ENCODE measurements around the gene IFNL1.

IFNL1 gene

DNA sequence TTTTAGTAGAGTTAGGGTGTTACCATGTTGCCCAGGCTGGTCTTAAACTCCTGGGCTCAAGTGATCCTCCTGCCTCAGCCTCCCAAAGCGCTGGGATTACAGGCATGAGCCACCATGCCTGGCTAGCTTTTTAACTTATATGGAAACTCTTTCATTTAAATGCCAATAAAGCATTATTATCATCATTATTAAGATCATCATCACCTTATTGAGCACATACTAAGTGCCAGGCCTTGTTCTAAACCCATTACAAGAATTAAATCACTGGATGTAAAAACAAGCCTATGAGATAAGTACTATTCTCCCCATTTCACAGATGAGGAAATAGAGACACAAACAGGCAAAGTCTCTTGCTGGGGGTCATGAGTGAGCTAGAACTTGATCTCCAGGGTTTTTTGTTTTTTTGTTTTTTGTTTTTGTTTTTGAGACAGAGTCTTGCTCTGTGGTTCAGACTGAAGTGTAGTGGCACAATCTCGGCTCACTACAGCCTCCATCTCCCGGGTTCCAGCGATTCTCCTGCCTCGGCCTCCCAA is 38.3 kb downstream of the IFNL1 start:
- DNase-seq = no peak

DNA sequence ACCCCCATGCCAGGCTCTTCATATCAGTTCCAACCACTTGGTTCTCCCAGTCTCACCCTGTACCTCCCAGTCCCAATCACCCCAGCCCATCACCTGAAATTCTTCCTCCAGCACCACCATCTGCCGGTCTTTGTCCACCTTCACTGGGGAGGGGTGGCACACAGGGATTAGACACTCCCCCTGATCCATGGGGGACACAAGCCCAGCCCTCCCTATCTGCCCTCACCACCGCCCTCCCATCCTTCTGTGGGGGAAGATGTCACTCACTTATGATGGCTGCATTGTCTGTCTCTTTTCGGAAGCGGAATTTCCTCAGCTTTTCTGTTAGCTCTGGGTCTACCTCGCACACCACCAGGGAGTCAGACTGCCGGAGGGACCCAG is 39.0 kb downstream of the IFNL1 start:
- DNase-seq = peak; percentile 42 to 44 (median 43)

DNA sequence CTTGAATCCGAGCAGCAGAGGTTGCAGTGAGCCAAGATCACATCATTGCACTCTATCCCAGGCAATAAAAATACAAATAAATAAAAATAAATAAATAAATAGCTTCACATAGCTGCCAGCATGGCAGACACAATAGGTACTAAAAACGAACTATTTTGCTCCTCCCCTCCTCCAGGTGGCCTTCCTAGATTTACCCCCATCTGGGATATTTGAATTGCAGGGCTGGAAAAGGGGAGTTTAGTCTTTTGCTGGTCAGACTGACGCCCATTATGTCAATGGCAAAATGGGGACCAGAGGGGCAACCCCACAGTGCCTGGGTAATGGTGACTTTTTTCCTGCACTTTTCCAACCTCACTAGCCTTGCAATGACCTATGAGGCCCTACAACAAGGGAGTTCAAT is 40.3 kb downstream of the IFNL1 start:
- DNase-seq = no peak

DNA sequence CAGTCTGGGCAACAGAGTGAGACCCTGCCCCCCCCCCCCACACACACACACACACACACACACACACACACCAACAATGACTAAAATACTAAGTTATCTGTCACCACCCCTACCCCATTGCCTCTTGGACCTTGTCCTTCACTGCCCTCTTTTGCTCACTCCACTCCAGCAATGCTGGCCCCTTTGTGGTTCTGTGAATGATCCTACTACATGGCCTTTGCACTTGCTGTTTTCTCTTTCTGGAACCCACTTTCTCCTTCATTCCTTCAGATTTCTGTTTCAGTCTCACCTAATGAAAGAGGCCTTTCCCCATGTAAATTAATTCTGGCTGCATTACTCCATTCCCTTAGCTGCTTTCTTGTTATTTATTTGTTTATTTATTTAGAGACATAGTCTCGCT is 43.5 kb downstream of the IFNL1 start:
- DNase-seq = no peak

DNA sequence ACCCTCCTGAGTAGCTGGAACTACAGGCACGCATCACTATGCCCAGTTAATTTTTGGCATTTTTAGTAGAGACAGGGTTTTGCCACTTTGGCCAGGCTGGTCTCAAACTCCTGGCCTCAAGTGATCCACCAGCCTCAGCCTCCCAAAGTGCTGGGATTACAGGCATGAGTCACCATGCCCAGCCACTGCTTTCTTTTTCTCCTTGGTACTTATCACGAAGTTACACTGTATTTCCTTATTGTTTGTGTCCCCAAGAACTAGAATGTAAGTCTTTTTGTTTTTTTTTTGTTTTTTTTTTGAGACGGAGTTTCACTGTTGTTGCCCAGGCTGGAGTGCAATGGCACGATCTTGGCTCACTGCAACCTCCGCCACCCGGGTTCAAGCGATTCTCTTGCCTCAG is 43.9 kb downstream of the IFNL1 start:
- DNase-seq = peak in 2 of 3 donors; percentile 48 to 56

DNA sequence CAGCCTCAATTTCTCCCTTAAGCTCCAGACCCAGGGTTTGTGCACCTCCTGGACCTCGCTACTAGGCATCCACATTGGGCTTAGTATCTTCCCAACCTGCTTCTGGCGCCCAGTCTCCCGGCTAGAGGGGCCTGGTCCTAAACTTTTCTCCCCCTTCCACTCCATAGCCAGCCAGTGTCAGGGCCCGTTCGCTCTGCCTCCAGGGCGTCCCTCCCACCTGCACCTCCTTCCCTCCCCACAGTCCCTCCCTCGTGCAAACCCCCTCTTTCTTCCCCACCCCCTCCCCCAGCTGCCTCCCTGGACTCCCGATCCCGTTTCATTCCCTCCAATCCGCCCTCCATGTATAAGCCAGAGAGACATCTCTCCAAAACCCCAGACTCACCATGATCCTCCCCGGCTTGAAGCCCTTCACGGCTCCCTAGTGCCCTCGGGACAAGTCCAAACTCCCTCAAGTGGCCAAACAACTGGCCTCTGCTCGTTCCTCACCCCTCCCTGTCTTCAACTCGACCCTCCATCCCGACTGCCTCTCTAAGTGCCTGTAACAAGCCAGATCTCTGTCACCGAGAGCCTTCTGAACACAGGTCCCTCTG is 45.0 kb downstream of the IFNL1 start:
- peak; percentile 38 to 55 (median 50) for DNase-seq

DNA sequence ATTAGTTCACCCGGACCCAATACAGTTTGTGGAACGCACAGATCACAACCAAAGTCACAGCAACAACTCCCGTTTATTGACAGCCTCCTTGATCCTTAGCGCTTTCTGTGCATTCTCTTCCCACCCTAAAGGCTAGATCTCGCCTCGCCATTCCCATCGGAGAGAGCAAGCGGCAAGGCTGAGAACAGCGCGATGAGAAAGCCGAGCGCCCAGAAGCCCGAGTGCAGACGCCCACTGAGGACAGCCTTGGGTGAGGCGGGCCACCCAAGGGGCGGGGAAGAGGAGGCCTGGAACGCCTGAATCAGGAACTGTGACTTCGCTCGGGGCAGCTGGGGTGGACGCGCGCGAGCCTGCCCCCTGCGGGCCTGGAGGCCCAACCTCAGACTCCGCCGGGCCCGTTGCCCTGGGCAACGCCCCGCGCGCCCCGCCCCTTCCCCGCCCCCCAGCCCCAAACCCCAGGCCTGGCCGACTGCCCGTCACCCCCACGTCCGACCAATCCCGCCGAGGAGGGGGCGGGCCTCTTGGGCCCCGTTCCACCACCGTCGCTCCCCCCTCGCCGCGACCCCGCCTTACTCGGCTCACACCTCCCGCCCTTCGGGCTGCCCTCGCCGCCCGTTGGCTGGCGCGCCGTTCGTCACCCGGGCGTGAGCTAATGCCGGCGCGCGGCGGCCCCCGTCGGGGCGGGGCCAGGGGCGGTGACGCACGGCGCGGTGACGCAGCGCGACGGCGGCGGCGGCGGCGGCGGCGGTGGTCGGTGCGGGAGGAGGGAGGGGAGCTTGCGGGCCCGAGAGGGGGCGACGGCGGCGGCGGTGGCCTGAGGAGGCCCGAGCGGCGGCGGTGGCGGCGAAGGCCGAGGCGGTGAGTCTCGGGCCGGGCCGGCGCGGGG is 45.8 kb downstream of the IFNL1 start, which contains the start of gene SAMD4B:
TSS of gene SAMD4B (plus strand) at position 703 of the 886 bp plus-strand sequence. CDS start 14,473 bp downstream, outside the sequence.
- DNase-seq = peak; percentile 99 to 100 (median 100)

DNA sequence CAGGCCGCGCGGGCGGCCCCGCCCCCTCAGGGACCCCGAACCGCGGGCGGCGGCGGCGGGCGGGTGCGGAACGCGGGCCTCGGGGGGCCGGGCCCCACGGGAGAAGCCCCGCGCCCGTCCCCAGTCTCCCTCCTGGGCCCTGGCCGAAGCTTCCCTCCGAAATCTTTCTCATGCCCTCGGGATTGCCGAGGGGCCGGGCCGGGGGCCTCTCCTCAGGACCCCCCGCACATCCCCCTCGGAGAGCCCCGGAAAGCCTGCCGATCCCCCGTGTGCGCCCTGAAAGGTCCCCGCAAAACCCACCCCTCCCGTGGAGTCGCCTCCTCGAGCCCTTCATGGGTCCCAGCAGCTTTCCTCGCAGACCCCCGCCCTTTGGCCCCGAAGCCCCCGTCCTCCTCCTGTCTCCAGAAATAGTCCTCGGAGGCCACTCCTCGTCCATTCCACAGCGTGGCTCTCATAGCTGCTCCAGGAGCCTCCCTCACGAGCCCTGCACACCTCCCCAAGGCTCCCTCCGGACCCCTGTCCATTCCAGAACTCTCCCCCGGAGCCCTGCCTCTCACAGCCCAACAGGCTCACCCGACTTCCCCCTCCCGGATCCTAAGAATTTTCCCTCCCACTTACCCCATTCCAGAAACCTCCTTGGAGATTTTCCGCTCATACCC is 46.6 kb downstream of the IFNL1 start:
- peak in 2 of 3 donors; percentile 23 to 41 for DNase-seq

DNA sequence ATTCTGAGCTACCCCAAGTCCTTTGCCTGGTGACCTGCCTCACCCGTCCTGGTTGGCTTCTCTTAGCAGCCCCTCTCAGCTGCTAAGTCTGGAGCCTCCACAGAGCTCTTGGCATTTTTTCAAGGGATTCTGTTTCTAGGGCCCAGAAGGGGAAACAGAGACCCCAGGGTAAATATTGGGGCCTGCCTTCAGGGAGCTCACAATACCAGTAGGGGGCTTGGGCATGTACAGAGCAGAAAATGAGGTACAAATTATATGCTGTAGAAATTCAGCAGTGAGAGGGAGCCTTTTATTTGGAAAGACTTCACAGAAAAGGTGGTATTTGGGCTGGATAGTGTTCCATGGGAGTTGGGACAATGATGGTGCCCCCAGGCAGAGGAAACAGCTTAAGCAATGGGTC is 49.7 kb downstream of the IFNL1 start:
- DNase-seq = peak in 1 of 3 donors; percentile 8

DNA sequence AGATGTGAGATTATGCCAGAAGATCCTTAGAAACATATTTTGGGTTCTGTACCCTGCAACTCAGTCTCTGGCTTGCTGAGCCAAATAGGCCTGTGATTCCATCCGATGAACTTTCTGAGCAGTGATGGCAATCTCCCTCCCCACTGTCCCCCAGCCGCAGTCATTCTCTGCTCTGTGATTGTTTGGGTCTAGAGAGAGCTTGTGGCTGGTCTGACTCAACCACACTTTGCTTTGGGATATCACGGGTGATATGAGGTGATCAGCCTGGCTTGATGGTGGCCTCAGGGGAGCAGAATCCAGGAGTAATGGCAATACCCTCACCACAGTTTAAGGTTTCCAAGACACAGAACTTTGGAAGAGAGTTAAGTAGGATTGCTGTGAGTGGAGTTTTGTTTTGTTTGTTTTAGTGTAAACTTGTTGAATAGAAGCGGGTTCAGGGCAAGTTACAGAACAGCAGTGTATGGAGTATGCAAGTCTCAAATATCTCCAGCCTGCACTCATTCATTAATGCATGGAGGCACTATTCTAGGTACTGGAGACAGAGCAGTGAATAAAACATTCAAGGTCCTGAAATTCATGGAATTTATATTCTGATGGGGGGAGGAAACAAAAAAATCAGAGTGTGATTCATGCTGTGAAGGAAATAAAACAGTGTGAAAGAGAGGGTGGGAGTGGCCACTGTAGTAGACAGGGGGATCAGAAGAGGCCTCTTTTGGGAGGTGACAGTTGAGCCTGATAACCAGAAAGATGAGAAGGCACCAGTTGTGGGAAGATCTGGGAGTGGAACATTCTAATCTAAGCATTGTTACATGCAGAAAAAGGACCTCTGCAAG is 51.3 kb downstream of the IFNL1 start:
- DNase-seq = peak in 1 of 3 donors; percentile 16

All from suppressor macrophage treated with lipopolysaccharide for 1 hour (primary cell).